Measurements from ENCODE around the gene POU2AF1. TPM values are rescaled to one million over a fixed set of nuclear protein-coding genes. Genes with fewer than 3 reads are reported as not detected.
"Not testable (repeated sequence)": the region's sequence is repeated elsewhere in the genome, so short reads cannot be mapped to it uniquely, and the experiment has no call there.

Gene POU2AF1
- total and polyA plus RNA-seq, 12 donors: 0.07 to 1.8 (median 0.15) TPM; not detected in 3

GRCh38 chr11:111406091-111406490 lies 27.0 kb upstream of the POU2AF1 start:
- no peak for TF ChIP-seq CTCF (IDR thresholded peaks at IDR 0.05)
- H3K27me3 ChIP-seq: peaks cover 0 to 8% (median 0%) of the 10 kb centered on the region in 7 donors
- H3K27ac ChIP-seq: no peak overlapping the region
- no peak overlapping the region for H3K4me3 ChIP-seq
- no peak for DNase-seq
- no peaks in the 10 kb centered on the region for H3K36me3 ChIP-seq
- WGBS, 2 donors: 40 to 58% methylated on average over 2 of the region's 2 CpGs
- H3K9me3 ChIP-seq: no peaks in the 10 kb centered on the region
- intact Hi-C loops (cut with DNase I): no loop called here
- no peaks in the 10 kb centered on the region for H3K4me1 ChIP-seq
- ATAC-seq: no peak

GRCh38 chr11:111405551-111405950 lies 26.5 kb upstream of the POU2AF1 start:
- intact Hi-C loops (cut with DNase I): no loop called here
- H3K9me3 ChIP-seq: no peaks in the 10 kb centered on the region
- no peak overlapping the region for H3K27ac ChIP-seq
- H3K4me3 ChIP-seq: no peak overlapping the region
- TF ChIP-seq CTCF (IDR thresholded peaks at IDR 0.05): no peak
- no peaks in the 10 kb centered on the region for H3K4me1 ChIP-seq
- 89 to 94% methylated on average over 2 of the region's 2 CpGs for WGBS, 2 donors
- H3K36me3 ChIP-seq: no peaks in the 10 kb centered on the region
- DNase-seq: no peak
- ATAC-seq: no peak
- H3K27me3 ChIP-seq: peaks cover 0 to 8% (median 0%) of the 10 kb centered on the region in 7 donors

GRCh38 chr11:111403051-111403726 lies 24.1 kb upstream of the POU2AF1 start:
- no peaks in the 10 kb centered on the region for H3K9me3 ChIP-seq
- no peak overlapping the region for H3K4me3 ChIP-seq
- 89 to 91% methylated on average over 3 of the region's 3 CpGs for WGBS, 2 donors
- no peak for ATAC-seq
- TF ChIP-seq CTCF (IDR thresholded peaks at IDR 0.05): no peak
- intact Hi-C loops (cut with DNase I): no loop called here
- no peaks in the 10 kb centered on the region for H3K4me1 ChIP-seq
- DNase-seq: no peak
- no peak overlapping the region for H3K27ac ChIP-seq
- peaks cover 0 to 6% (median 0%) of the 10 kb centered on the region in 7 donors for H3K27me3 ChIP-seq
- H3K36me3 ChIP-seq: no peaks in the 10 kb centered on the region

GRCh38 chr11:111402411-111402810 lies 23.3 kb upstream of the POU2AF1 start:
- 68 to 81% methylated on average over 3 of the region's 3 CpGs for WGBS, 2 donors
- H3K9me3 ChIP-seq: no peaks in the 10 kb centered on the region
- H3K36me3 ChIP-seq: no peaks in the 10 kb centered on the region
- H3K4me3 ChIP-seq: no peak overlapping the region
- no peaks in the 10 kb centered on the region for H3K4me1 ChIP-seq
- no peak for DNase-seq
- no peak for TF ChIP-seq CTCF (IDR thresholded peaks at IDR 0.05)
- no peak overlapping the region for H3K27ac ChIP-seq
- no peak for ATAC-seq
- H3K27me3 ChIP-seq: peaks cover 0 to 6% (median 0%) of the 10 kb centered on the region in 7 donors
- intact Hi-C loops (cut with DNase I): no loop called here

GRCh38 chr11:111401957-111402356 lies 22.9 kb upstream of the POU2AF1 start:
- 73 to 82% methylated on average over 3 of the region's 3 CpGs for WGBS, 2 donors
- intact Hi-C loops (cut with DNase I): not testable (repeated sequence)

More at GRCh38 chr11:111401957-111402356, 22.9 kb upstream of the POU2AF1 start:
- H3K27me3 ChIP-seq, DNase-seq, H3K4me3 ChIP-seq, H3K9me3 ChIP-seq, H3K27ac ChIP-seq, ATAC-seq, H3K4me1 ChIP-seq, H3K36me3 ChIP-seq: not testable (repeated sequence)
